CD1c-positive myeloid dendritic cell (primary cell): ENCODE data around the gene SHBG.
A peak's percentile ranks its signal among the peaks of the same experiment; 100 is the strongest.
"Not testable (repeated sequence)": the region's sequence is repeated elsewhere in the genome, so short reads cannot be mapped to it uniquely, and the experiment has no call there.

Source experiments
- DNase-seq: peaks from one replicate; pipeline ENCODE4 v3.0.0-alpha.2; 2016; ENCODE audit errors: extremely low spot score

The SHBG gene, protein sequence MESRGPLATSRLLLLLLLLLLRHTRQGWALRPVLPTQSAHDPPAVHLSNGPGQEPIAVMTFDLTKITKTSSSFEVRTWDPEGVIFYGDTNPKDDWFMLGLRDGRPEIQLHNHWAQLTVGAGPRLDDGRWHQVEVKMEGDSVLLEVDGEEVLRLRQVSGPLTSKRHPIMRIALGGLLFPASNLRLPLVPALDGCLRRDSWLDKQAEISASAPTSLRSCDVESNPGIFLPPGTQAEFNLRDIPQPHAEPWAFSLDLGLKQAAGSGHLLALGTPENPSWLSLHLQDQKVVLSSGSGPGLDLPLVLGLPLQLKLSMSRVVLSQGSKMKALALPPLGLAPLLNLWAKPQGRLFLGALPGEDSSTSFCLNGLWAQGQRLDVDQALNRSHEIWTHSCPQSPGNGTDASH

DNA sequence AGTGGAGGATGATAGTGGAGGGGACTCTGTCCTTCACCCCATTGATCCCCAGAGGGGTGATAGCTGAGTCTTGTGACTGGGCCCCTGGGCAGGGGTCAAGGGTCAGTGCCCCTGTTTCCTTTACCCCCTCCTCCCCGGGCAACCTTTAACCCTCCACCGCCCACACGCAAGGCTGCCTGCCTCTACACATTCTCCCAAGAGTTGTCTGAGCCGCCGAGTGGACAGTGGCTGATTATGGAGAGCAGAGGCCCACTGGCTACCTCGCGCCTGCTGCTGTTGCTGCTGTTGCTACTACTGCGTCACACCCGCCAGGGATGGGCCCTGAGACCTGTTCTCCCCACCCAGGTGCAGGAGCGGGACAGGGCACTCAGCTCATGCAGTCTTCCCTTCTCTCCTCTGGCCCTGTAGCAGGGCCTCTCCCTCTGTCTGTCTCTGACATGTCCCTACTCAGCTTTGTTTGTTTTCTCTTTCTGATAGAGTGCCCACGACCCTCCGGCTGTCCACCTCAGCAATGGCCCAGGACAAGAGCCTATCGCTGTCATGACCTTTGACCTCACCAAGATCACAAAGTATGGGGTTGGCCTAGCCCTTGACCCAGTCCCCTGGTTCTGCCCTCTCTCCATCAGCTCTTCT lies at the start of gene SHBG:
Gene SHBG (plus strand): TSS at position 197 of the 633 bp plus-strand sequence. CDS start 38 bp downstream, at position 235.
- no peak for DNase-seq

GRCh38 chr17:7580604-7581575 lies 49.0 kb upstream of the SHBG start:
- DNase-seq = peak; percentile 27

DNA sequence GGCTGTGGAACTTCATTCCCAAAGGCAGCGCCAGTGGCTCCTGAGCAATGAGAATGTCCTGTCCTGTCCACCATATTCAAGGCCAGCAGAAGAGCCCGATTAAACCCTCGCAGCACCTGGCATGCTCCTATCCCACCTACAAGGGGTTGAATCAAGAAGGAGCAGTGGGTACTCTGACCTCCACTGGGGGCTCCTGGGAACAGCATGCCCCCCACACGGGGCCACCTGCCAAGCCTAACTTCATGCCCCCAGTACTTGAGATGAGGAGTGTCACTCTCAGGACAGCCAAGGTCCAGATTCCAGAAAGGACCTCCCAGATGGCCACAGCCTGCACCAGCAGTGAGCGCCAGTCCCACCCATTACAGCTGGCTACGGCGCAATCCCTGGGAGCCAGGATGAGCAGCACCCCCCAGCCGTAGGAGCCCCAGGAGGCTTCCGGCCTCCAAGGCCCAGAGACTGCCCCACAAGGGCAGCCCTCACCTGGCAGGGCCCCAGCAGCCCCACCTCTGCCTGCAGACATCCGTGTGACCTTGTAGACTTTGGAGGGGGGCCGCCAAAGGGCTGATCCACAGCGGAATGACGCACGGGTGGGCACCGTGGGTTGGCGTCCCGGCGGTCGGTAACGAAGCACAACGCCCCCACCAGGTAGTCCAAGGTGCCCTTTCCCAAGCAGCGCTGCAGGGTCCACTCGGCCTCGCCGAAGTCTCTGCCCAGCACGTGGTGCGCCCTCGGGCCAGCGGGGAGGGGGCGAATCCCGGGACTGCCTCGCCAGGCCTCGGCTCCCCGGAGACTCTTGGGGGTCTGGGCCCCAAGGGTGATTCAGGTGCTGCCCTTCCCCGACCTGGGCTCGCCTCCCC lies 47.3 kb upstream of the SHBG start:
- DNase-seq = no peak

- peak; percentile 99 for DNase-seq
Observed at GRCh38 chr17:7583253-7584109, 46.5 kb upstream of the SHBG start, which contains the start of gene MPDU1. Gene MPDU1, plus strand, starts transcription at chr17:7583852. Its CDS starts 11 bp downstream, at chr17:7583863.

DNA sequence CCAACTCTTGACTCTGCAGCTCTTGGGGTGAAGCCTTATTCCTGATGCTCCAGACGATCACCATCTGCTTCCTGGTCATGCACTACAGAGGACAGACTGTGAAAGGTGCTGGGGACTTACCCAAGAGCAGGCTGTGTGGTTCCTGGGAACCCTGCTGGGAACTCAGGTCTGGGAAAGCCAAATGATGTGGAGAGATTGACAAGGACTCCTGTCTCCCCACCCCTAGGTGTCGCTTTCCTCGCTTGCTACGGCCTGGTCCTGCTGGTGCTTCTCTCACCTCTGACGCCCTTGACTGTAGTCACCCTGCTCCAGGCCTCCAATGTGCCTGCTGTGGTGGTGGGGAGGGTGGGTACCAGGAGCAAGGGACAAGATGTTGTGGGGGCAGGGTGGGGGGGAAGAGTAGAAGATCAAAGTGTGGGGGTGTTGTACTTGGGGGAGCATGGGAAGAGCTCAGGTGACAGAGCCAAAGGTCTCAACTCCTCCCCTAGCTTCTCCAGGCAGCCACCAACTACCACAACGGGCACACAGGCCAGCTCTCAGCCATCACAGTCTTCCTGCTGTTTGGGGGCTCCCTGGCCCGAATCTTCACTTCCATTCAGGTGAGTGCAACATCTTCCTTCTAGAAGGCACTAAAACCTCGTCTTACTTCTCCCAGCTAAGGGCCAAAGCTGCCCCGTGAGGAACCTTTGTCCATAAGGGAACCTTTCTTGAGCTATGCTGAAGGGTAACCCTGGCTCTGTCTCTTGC lies 43.1 kb upstream of the SHBG start:
- DNase-seq = no peak

DNA sequence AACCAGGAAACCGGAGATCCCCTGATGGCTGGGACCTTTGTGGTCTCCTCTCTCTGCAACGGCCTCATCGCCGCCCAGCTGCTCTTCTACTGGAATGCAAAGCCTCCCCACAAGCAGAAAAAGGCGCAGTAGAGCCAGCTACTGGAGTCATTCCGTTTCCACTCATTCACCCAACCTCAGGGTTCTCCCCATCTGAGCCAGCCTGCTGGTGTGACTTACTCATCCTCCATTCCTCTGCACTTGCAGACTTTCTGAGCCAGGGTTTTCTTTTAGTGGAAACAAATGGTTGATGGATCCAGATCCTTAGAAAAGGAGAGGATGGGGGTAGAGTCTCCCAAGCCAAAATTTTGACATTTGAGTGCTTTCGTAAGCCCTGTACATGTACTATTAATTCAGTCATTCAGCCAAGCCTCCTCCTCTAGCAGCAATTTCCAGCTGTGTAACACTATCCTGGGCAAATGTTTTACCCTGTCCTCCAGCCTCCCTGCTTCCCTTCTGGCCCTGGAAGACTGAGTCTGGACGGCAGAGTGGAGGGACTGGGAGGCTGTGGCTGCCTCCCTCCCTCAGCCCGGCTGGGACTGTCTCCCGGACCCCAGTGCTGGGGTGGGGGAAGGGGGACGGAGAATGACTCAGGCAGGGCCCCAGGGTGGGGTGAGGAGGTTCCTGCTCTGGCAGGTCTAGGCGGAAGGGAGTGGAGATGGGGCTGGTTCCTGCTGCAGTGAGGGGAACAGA lies 42.3 kb upstream of the SHBG start:
- no peak for DNase-seq

- no peak for DNase-seq
Observed at GRCh38 chr17:7588553-7589203, 41.3 kb upstream of the SHBG start.

DNA sequence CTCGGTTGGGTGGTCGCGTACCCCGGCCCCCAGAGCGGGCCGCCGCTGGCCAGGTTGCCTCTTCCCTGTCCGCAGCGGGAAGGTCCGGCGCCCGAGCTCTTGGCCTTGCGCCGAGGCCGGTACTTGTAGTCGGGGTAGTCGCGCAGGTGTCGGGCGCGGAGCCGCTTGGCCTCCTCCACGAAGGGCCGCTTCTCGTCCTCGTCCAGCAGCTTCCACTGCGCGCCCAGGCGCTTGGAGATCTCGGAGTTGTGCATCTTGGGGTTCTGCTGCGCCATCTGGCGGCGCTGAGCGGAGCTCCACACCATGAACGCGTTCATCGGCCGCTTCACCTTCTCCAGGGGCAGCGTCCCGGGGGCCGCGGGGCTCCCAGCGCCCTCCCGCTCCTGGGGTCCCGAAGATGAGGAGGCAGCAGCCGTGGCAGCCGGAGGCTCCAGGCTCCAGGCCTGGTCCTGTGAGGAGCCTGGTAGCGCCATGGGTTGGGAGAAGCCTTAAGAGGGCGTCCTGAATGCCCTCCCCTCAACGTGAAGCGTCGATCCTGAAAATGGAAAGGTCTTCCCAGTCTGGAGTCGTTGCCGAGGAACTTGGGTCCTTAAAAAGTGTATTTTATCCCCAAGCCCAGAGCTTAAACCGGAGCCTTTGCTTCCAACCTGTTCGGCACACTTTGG lies 40.6 kb upstream of the SHBG start:
- peak; percentile 86 for DNase-seq

DNA sequence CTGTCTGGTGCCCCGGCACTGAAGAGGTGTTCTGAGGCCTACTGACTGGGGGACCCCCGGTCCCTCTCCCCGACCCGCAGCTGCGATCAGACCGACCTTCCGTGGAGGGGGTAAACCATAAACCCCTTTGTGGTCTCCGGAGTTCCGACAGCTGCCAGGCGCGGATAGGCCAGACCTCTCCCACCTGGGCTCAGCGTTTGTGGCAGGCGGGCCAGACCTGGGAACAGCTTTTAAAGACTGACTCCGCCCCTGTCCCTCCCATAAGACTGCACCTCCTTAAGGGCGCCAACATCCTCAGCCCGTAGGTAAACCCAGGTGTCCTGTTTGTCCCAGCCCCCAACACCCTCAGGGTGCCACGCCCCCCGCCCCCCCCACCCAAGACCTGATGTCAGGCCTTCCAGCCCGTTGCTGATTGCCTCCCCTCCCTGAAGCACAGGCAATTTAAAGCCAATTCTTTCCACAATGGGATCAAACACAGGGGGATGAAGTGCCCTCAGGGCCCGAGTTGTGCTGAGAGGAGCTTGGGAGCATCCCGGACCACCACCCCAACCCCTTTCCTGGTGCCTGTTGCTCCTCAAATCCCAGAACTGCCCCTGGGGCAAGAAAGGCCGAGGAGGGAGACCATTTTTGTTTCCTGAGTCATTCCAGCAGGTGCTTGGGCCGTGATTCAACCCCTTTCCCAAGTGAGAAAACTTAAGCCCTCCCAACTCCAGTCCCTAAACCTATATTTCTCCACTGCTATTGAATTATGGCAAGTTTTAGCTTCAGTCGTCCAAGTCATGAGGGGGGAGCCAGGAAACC lies 39.8 kb upstream of the SHBG start, which contains the start of gene SOX15:
Gene SOX15 (minus strand): TSS at position 204 of the 801 bp plus-strand sequence. CDS start 418 bp downstream, outside the sequence.
- no peak for DNase-seq

- no peak for DNase-seq
Observed at GRCh38 chr17:7590743-7591142, 39.2 kb upstream of the SHBG start.

DNA sequence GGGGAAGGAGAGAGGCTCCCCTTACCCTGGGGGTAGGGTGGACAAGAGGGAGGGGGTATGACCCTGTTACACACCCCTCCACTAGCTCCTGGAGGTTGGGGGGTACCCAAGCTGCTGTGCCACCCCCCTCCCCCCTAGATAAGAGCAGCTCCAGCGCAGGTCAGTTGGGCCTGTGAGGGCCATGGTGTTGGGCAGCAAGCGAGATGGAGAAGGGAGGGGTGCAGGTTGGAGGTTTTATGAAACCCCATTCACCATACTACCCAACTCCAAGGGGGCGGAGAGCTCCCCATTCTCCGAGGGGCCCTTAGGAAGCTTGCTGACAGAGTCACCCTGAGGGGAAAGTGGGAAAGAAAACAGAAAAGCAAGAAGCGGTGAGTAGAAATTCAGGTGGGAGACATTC lies 38.3 kb upstream of the SHBG start:
- DNase-seq = no peak

DNA sequence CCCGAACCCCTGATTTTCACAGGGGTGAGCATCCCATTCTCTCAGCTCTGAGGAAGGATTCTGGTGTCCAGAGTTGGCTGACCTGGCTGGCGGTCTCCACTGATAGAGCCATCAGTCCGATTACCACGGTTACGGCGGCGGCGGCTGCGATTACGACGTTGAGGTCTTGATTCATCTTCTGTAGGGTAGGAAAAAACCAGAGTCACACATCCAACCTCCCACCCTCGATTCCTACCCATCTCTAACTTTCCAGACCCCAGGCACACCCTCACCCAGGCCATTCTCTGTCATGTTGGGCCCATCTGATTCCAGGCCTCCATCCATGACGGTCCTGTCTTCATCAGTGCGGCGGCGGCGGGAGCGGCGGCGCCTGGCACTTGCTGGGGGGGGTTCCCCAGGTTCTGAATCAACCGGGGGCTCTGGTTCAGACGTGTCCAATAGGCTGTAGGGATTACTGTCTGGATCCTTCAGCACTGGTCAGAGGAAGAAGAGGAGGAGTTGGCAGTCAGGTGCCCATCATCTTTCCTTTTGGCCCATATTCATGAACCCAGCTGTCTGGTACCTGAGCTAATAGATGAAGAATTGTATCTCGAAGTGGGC lies 37.4 kb upstream of the SHBG start:
- no peak for DNase-seq

GRCh38 chr17:7593296-7593695 lies 36.6 kb upstream of the SHBG start:
- no peak for DNase-seq

GRCh38 chr17:7597561-7597960 lies 32.4 kb upstream of the SHBG start:
- DNase-seq = not testable (repeated sequence)

DNA sequence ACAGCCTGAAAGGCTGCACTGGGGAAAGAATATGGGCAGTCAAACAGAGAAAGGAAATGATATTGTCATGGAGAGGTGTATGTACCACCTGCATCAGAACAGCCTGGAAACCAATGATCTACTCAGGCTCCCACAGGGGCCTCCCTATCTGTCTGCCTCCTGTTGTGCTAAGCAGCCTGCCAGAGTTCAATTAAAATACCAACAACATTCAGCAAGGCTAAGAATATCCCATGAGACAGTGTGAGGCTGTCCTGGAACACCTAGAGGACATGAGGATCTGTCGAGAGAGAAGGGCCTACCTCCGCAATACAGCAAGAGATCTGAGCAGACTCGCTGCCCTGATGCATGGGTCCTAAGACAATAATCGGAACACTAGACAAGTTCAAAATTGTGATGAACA lies 23.7 kb upstream of the SHBG start:
- DNase-seq = no peak

DNA sequence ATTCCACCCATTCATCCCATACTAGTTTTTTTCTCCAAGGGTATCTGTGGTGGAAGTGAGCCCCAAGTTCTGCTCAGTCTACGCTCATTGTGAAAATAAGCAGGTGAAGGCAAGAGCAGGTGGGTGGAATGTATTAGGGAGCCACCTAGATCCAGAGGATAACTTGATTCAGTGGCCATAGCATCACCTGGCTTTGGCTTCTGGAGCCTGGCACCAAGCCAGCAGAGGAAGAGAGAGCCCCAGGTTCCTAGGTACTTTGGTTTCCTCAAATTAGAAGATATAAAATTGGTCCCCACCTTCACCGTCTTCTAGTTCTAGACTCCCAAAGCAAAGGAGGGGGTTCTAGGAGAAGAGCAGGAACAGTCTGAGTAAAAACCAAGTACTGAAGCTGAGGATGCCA lies 19.3 kb upstream of the SHBG start:
- no peak for DNase-seq
